HEK293 (cell line): Measurements from ENCODE around the gene GRB10.

Source experiments
- CTCF ChIA-PET: fragments of 350-600 bp; formaldehyde crosslinking; extraction: SDS; loops from one replicate; lab custom pipeline; 2021; ENCODE audit warnings: antibody characterized with exemption; lab: Yijun Ruan, JAX
- POLR2A ChIA-PET: fragments of 300-600 bp; formaldehyde crosslinking; extraction: SDS; loops from one replicate; lab custom pipeline; 2020; ENCODE audit warnings: antibody characterized with exemption, inconsistent platforms; lab: Yijun Ruan, JAX
- H3K27ac ChIP-seq: fragments of 200-500 bp; sonication (Bioruptor generic); 2 replicates; pipeline ENCODE4 v1.5.1; 2014; ENCODE audit warnings: low read depth, low read length, control low read depth, inconsistent platforms; ENCODE audit errors: extremely low read depth
- H3K36me3 ChIP-seq, 2 experiments: fragments of 200-500 bp in 1 of 2; sonication (Bioruptor generic) in 1 of 2; 1 replicate in 1 of 2; 2 replicates in 1 of 2; pipeline ENCODE4 v1.5.1; 2014 to 2017; ENCODE audit warnings: inconsistent platforms in 2 of 2, low read length in 2 of 2; ENCODE audit not compliant: control insufficient read depth in 2 of 2, insufficient read depth in 1 of 2
- H3K4me1 ChIP-seq: fragments of 200-500 bp; sonication (Bioruptor generic); 2 replicates; pipeline ENCODE4 v1.5.1; 2014; ENCODE audit warnings: mild to moderate bottlenecking, low read length, inconsistent platforms; ENCODE audit not compliant: control insufficient read depth, insufficient read depth
- H3K4me3 ChIP-seq: 2 replicates; pipeline ENCODE4 v1.5.1; 2011; ENCODE audit warnings: low read depth, mild to moderate bottlenecking, control low read depth, low read length, moderate library complexity
- H3K9me3 ChIP-seq: fragments of 200-500 bp; sonication (Bioruptor generic); 2 replicates; pipeline ENCODE4 v1.5.1; 2014; ENCODE audit warnings: low read depth, low read length, inconsistent platforms; ENCODE audit not compliant: control insufficient read depth, insufficient read depth
- IKZF3 ChIP-seq: fragments of 450-650 bp; IDR thresholded peaks from 2 replicates; pipeline ENCODE4 v1.5.0; 2018; ENCODE audit warnings: missing biosample characterization, mild to moderate bottlenecking, missing genetic modification characterization, moderate library complexity
- KLF9 ChIP-seq: fragments of 450-650 bp; formaldehyde crosslinking; IDR thresholded peaks from 2 replicates; pipeline ENCODE4 v1.5.1; 2016; ENCODE audit warnings: missing biosample characterization, missing genetic modification characterization, low read depth
- RBAK ChIP-seq: fragments of 450-650 bp; formaldehyde crosslinking; IDR thresholded peaks from 2 replicates; pipeline ENCODE4 v1.5.1; 2016; ENCODE audit warnings: missing biosample characterization, missing genetic modification characterization
- SP3 ChIP-seq: fragments of 450-650 bp; formaldehyde crosslinking; IDR thresholded peaks from 2 replicates; pipeline ENCODE4 v1.5.1; 2016; ENCODE audit warnings: missing biosample characterization, missing genetic modification characterization
- WT1 ChIP-seq: fragments of 450-650 bp; formaldehyde crosslinking; IDR thresholded peaks from 2 replicates; pipeline ENCODE4 v1.5.1; 2016; ENCODE audit warnings: missing biosample characterization, missing genetic modification characterization
- ZBTB17 ChIP-seq: fragments of 450-650 bp; formaldehyde crosslinking; IDR thresholded peaks from 2 replicates; pipeline ENCODE4 v1.5.1; 2016; ENCODE audit warnings: missing biosample characterization, missing genetic modification characterization
- ZNF10 ChIP-seq: fragments of 450-650 bp; formaldehyde crosslinking; IDR thresholded peaks from 2 replicates; pipeline ENCODE4 v1.5.1; 2017; ENCODE audit warnings: missing biosample characterization, missing genetic modification characterization
- ZNF140 ChIP-seq: fragments of 450-650 bp; formaldehyde crosslinking; IDR thresholded peaks from 2 replicates; pipeline ENCODE4 v1.5.1; 2016; ENCODE audit warnings: missing biosample characterization, missing genetic modification characterization
- ZNF155 ChIP-seq: fragments of 450-650 bp; formaldehyde crosslinking; IDR thresholded peaks from 2 replicates; pipeline ENCODE4 v1.5.1; 2016; ENCODE audit warnings: missing biosample characterization, missing genetic modification characterization
- ZNF169 ChIP-seq: fragments of 450-650 bp; formaldehyde crosslinking; IDR thresholded peaks from 2 replicates; pipeline ENCODE4 v1.5.1; 2016; ENCODE audit warnings: missing biosample characterization, missing genetic modification characterization
- ZNF175 ChIP-seq: fragments of 450-650 bp; formaldehyde crosslinking; IDR thresholded peaks from 2 replicates; pipeline ENCODE4 v1.5.1; 2016; ENCODE audit warnings: missing biosample characterization, missing genetic modification characterization
- ZNF24 ChIP-seq: fragments of 450-650 bp; formaldehyde crosslinking; IDR thresholded peaks from 2 replicates; pipeline ENCODE4 v1.5.1; 2016; ENCODE audit warnings: missing biosample characterization, missing genetic modification characterization
- ZNF266 ChIP-seq: fragments of 450-650 bp; formaldehyde crosslinking; IDR thresholded peaks from 2 replicates; pipeline ENCODE4 v1.5.1; 2016; ENCODE audit warnings: missing biosample characterization, missing genetic modification characterization, low read depth
- ZNF292 ChIP-seq: fragments of 450-650 bp; formaldehyde crosslinking; IDR thresholded peaks from 2 replicates; pipeline ENCODE4 v1.5.1; 2016; ENCODE audit warnings: low read depth, missing biosample characterization, missing genetic modification characterization, borderline replicate concordance
- ZNF324 ChIP-seq: fragments of 450-650 bp; formaldehyde crosslinking; IDR thresholded peaks from 2 replicates; pipeline ENCODE4 v1.5.1; 2016; ENCODE audit warnings: missing biosample characterization, missing genetic modification characterization
- ZNF624 ChIP-seq: fragments of 450-650 bp; formaldehyde crosslinking; IDR thresholded peaks from 2 replicates; pipeline ENCODE4 v1.5.1; 2017; ENCODE audit warnings: missing biosample characterization, missing genetic modification characterization
- ZNF629 ChIP-seq: fragments of 450-650 bp; formaldehyde crosslinking; IDR thresholded peaks from 2 replicates; pipeline ENCODE4 v1.5.1; 2017; ENCODE audit warnings: missing biosample characterization, missing genetic modification characterization
- ZNF837 ChIP-seq: fragments of 450-650 bp; formaldehyde crosslinking; IDR thresholded peaks from 2 replicates; pipeline ENCODE4 v1.5.1; 2016; ENCODE audit warnings: missing biosample characterization, missing genetic modification characterization
- ZSCAN23 ChIP-seq: fragments of 450-650 bp; formaldehyde crosslinking; IDR thresholded peaks from 2 replicates; pipeline ENCODE4 v1.5.1; 2016; ENCODE audit warnings: missing biosample characterization, missing genetic modification characterization
- ZXDB ChIP-seq: fragments of 450-650 bp; formaldehyde crosslinking; IDR thresholded peaks from 2 replicates; pipeline ENCODE4 v1.5.1; 2016; ENCODE audit warnings: missing biosample characterization, missing genetic modification characterization
- TF ChIP-seq, protein P1 (sequence below): fragments of 450-650 bp; formaldehyde crosslinking; IDR thresholded peaks from 2 replicates; pipeline ENCODE4 v1.5.1; 2016; ENCODE audit warnings: missing biosample characterization, missing genetic modification characterization
- TF ChIP-seq, protein P2 (sequence below): fragments of 450-650 bp; formaldehyde crosslinking; IDR thresholded peaks from 2 replicates; pipeline ENCODE4 v1.5.1; 2016; ENCODE audit warnings: missing biosample characterization, missing genetic modification characterization, low read depth
- TF ChIP-seq, protein P3 (sequence below): sonication (generic); formaldehyde crosslinking; IDR thresholded peaks from 2 replicates; pipeline ENCODE4 v1.8.1; 2022; ENCODE audit warnings: mild to moderate bottlenecking, moderate library complexity, missing genetic modification reagents
- TF ChIP-seq, protein P4 (sequence below): fragments of 450-650 bp; formaldehyde crosslinking; IDR thresholded peaks from 2 replicates; pipeline ENCODE4 v1.5.1; 2016; ENCODE audit warnings: missing biosample characterization, missing genetic modification characterization

GRB10 gene

DNA sequence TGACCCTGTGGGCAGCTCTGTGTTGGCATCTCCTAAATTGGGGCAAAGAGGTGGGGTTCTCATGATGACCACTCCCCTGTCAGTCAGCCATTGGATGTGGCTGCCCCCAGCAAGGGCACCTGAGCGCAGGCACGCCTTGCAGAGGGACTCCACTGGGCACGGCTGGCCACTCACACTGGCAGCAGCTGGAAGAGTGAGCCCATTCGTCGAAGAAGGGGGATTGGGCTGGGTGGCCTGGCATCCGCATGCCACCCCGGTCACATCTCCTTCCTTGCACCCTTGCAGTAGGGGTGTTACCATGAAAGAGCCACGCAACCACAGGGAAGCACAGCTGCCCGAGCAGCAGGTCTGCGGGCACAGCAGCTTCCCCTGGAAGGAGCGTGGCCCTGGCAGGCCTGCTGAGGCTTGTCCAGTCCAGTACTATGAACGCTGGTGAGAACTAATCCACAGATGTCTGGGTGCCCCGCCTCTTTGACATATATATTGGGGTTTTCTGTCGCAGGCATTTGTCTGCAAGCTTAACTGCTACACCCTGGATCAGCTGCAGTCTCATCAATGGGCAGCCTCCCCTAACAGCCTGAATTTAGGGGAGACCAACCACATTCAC, 25.7 kb upstream of the GRB10 start:
- no peaks in the 10 kb centered on the region for H3K9me3 ChIP-seq
- ChIA-PET CTCF (no interaction called here), POLR2A (no interaction called here)
- H3K36me3 ChIP-seq = no peaks in the 10 kb centered on the region
- H3K4me1 ChIP-seq = peaks cover 7% of the 10 kb centered on the region
- H3K27ac ChIP-seq = no peak overlapping the region
- H3K4me3 ChIP-seq = no peak overlapping the region
- TF ChIP-seq, protein P1, sequence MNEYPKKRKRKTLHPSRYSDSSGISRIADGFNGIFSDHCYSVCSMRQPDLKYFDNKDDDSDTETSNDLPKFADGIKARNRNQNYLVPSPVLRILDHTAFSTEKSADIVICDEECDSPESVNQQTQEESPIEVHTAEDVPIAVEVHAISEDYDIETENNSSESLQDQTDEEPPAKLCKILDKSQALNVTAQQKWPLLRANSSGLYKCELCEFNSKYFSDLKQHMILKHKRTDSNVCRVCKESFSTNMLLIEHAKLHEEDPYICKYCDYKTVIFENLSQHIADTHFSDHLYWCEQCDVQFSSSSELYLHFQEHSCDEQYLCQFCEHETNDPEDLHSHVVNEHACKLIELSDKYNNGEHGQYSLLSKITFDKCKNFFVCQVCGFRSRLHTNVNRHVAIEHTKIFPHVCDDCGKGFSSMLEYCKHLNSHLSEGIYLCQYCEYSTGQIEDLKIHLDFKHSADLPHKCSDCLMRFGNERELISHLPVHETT = no peak
- TF ChIP-seq, protein P2, sequence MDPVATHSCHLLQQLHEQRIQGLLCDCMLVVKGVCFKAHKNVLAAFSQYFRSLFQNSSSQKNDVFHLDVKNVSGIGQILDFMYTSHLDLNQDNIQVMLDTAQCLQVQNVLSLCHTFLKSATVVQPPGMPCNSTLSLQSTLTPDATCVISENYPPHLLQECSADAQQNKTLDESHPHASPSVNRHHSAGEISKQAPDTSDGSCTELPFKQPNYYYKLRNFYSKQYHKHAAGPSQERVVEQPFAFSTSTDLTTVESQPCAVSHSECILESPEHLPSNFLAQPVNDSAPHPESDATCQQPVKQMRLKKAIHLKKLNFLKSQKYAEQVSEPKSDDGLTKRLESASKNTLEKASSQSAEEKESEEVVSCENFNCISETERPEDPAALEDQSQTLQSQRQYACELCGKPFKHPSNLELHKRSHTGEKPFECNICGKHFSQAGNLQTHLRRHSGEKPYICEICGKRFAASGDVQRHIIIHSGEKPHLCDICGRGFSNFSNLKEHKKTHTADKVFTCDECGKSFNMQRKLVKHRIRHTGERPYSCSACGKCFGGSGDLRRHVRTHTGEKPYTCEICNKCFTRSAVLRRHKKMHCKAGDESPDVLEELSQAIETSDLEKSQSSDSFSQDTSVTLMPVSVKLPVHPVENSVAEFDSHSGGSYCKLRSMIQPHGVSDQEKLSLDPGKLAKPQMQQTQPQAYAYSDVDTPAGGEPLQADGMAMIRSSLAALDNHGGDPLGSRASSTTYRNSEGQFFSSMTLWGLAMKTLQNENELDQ (tag by site-specific recombination) = no peak
- no peak for TF ChIP-seq ZNF175
- TF ChIP-seq ZBTB17 = no peak
- TF ChIP-seq ZNF292 (tag by site-specific recombination) = no peak
- no peak for TF ChIP-seq ZSCAN23 (tag by site-specific recombination)
- no peak for TF ChIP-seq ZNF140 (tag by site-specific recombination)
- no peak for TF ChIP-seq ZNF155 (tag by site-specific recombination)
- no peak for TF ChIP-seq KLF9 (tag by site-specific recombination)
- TF ChIP-seq ZNF24 (tag by site-specific recombination) = no peak
- TF ChIP-seq ZNF10 (tag by site-specific recombination) = no peak
- TF ChIP-seq WT1 = no peak
- no peak for TF ChIP-seq RBAK (tag by site-specific recombination)
- TF ChIP-seq SP3 (tag by site-specific recombination) = no peak
- no peak for TF ChIP-seq ZNF629 (tag by site-specific recombination)
- TF ChIP-seq, protein P3, sequence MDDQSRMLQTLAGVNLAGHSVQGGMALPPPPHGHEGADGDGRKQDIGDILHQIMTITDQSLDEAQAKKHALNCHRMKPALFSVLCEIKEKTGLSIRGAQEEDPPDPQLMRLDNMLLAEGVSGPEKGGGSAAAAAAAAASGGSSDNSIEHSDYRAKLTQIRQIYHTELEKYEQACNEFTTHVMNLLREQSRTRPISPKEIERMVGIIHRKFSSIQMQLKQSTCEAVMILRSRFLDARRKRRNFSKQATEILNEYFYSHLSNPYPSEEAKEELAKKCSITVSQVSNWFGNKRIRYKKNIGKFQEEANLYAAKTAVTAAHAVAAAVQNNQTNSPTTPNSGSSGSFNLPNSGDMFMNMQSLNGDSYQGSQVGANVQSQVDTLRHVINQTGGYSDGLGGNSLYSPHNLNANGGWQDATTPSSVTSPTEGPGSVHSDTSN (CRISPR knock-in tag) = no peak

DNA sequence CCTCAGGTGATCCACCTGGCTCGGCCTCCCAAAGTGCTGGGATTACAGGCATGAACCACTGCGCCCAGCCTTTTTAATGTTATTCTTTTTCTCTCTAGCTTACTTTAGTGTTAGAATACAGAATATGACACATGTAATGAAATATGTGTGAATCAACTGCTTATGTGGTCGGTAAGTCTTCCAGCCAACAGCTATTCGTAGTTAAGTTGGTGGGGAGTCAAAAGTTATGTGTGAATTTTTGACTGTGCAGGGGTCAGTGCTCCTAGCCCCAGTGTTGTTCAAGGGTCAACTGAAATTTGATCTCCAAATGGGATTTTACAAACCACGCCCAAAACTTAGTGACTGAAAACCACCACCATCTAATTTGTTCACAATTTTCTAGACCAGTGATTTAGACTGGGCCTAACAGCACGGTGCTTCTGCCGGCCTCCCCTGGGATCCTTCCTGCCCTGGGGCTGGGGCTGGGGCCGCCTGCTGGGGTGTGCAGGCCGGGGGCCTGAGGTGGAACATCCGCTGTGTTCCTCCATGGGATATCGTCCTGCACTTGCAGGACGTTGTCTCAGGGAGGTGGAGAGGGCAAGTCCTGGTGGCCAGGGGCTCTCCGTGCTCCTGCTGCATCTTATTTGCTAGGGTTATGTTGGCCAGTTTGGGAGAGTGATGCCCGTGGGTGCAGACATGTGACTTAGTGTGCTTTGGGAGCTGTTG, 24.5 kb upstream of the GRB10 start:
- H3K27ac ChIP-seq = no peak overlapping the region
- POLR2A ChIA-PET = no interaction called here
- H3K36me3 ChIP-seq = no peaks in the 10 kb centered on the region
- TF ChIP-seq, protein P4, sequence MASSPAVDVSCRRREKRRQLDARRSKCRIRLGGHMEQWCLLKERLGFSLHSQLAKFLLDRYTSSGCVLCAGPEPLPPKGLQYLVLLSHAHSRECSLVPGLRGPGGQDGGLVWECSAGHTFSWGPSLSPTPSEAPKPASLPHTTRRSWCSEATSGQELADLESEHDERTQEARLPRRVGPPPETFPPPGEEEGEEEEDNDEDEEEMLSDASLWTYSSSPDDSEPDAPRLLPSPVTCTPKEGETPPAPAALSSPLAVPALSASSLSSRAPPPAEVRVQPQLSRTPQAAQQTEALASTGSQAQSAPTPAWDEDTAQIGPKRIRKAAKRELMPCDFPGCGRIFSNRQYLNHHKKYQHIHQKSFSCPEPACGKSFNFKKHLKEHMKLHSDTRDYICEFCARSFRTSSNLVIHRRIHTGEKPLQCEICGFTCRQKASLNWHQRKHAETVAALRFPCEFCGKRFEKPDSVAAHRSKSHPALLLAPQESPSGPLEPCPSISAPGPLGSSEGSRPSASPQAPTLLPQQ (tag by site-specific recombination) = no peak
- TF ChIP-seq ZNF266 (no peak), ZNF624 (no peak), ZXDB (no peak), IKZF3 (tag by site-specific recombination) (no peak), ZNF169 (tag by site-specific recombination) (no peak), ZNF837 (tag by site-specific recombination) (no peak), ZNF324 (tag by site-specific recombination) (no peak)
- H3K4me3 ChIP-seq = no peak overlapping the region
- CTCF ChIA-PET = interaction anchor here (1.0 kb wide), 1 partner anchor 339 kb away, joined by 3 read pairs; no protein-coding TSS in a partner anchor
- no peaks in the 10 kb centered on the region for H3K9me3 ChIP-seq
- H3K4me1 ChIP-seq = peaks cover 7% of the 10 kb centered on the region
